GM18499 (cell line): ENCODE results near the gene VAPA.
"Not testable (repeated sequence)": the region's sequence is repeated elsewhere in the genome, so short reads cannot be mapped to it uniquely, and the experiment has no call there.

Experiments used
- ATAC-seq: cut with Tn5 transposase; IDR thresholded peaks from one replicate; pipeline ENCODE4 v1.9.1; 2021; ENCODE audit warnings: moderate number of reproducible peaks; ENCODE audit not compliant: insufficient read depth, unreplicated experiment

The VAPA gene

GRCh38 chr18:9912285-9912684 lies 1.5 kb upstream of the VAPA start:
- ATAC-seq = not testable (repeated sequence)

DNA sequence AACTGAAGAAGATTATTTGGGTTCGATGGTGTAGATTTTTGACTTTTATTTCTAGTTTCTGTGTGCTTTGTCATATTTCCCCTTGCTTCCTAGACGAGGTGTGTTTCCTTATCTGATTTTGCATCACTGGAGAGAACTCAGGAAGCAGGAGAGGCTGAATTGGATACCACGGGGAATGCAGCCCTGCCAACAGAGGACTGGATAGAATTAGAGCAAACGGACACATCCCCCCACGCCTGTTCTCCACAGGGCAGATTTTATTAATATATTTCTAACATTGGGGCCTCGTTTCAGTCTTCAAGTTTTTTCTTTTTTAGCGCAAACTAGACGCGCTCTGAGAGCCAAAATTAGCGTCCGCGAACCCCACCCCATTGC lies 678 bp upstream of the VAPA start:
- no peak for ATAC-seq

GRCh38 chr18:9914334-9914583 lies 443 bp downstream of the VAPA start:
- peak; percentile 1 for ATAC-seq

DNA sequence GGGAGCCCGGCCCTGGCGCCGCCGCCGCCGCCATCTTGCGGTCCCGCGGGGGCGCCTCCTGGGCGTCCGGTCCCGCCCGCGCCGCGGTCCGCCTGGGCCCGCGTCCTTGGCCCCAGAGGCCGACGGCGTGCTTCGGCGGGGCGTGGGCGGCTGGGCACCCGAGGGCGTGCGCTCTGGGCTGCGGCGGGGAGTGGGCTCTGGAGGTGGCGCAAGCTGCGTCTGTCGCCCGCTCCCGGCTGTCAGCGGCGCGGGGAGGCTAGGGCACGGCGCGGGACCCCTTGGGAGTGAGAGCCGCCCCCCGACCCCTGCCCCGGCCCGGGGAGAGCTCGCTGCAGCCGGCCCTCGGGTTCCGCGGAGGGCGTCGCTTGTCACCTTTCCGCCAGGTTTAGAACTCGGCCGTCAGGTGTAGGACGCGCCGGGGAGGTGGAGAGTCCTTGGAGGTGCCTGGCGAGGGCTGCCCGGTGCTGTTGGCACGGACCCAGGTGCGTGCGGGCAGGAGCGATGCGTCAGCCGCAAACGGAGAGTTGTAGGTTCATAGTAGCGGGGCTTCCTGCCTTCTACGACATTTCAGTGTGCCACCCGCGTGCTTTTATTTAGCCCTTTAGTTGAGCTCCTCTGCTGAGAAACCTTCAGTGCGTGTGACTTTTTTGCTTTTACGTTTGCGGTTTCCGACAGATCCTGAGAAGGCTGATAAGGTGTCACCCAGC lies 921 bp downstream of the VAPA start:
- ATAC-seq = no peak

DNA sequence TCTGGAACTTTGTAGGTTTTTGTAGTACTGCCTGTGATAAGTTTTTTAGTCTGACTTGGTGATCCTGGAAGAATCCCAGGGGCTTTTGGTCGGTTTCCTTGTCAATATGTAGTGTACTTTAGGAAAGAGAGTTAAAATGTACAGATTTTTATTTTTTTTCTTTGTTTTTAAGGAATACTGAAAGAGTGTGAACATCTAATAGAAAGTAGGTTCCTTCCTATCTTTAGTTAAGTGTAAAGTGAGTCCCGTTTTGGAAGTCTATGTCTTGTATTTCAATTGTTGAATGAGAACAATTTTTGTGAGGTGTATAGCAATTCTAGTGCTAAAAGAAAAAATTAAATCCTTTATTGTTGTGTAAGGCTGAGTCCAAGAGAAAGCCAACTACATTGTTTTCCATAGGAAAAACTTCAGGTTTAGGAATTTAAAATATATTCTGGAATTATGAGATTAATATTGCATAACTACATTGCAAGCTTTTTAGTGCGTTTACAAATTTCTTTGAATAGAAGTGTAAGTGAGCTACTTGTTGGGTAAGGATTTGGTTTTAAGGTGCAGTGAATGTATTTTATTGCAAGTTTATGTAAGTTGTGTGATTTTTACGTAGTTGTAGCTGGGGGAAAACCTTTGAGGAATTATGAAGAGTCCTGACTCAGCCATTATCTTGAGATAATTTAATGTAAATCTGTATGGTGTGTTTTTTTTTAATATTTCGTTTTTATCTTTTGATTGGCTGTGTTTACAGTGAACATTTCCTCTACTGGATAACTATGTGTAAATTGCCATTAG lies 1.7 kb downstream of the VAPA start:
- ATAC-seq = no peak

DNA sequence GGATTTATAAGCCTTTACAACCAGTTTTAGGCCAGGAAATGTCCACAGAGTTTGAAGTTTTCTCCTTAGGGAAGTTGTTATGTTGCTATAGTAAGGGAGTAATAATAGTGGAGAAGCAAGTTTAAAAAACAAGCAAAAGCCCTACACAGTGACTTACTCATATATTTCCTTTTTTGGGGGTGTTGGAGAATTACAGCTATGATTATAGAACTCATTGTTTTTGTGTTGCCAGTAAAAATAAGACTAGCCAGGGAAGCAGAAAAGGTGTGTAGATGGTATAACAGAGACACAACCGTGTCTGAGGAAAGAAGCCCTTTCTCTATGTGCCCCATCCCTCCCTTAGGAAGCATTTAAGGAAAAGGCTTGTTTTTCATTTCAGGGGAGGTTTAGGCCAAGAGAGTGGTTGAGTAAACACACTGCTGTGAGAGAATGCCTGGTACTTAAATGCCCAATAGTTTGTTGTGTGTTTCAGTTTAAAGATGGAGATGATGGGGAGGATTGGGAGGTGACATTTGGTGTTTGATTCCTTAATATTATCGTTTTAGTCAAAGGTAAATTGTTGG lies 2.3 kb downstream of the VAPA start:
- no peak for ATAC-seq

DNA sequence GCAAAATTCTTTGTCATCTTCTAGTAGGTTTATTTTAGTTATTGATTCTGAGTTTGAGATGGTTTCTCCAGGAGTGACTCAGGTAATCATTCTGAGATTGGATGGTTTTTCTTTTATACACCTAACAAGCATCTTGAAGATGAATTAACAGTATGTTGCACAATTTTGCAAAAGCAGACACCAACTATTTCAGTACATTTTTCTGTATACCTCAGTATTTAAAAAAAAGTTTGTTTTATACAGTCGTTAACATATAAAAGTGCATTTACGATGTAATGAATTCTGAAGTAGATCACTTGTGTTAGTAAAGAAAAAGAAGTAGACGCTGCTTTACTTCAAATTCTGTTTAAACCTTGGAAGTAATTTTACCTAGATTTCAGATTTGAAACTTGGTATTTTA lies 3.0 kb downstream of the VAPA start:
- ATAC-seq = no peak

- ATAC-seq = no peak
These were observed 4.3 kb downstream of the VAPA start for GRCh38 chr18:9918016-9918680.

DNA sequence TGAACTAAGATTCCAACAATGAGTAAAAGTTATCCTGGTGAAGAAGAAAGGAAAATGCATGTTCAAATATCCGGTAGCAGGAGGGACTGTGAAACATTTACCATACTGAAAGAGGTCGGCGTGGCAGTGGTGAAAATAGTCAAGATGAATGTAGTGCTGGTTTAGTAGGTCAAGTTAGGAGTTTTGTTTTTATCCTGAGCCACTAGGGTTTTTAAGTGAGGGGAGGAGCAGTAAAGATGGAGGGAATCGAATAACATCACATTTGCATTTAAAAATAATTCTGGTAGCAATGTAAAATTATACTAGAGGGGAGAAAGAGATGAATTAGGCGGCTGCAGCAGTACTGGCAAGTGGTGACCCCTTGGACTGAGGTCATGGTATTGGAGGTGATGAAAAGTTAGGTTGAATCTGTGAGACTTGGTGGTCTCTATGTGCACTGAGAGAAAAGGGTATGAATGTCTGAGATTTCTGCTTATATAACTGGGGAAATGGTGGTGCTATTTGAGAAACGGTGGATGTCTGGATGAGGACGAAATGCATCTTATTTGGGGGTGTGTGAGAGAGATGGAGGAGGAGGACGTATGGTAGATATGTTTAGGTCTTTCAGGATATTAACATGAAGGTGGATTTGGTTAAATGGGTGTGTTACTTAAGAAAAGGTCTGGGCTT lies 5.9 kb downstream of the VAPA start:
- no peak for ATAC-seq

DNA sequence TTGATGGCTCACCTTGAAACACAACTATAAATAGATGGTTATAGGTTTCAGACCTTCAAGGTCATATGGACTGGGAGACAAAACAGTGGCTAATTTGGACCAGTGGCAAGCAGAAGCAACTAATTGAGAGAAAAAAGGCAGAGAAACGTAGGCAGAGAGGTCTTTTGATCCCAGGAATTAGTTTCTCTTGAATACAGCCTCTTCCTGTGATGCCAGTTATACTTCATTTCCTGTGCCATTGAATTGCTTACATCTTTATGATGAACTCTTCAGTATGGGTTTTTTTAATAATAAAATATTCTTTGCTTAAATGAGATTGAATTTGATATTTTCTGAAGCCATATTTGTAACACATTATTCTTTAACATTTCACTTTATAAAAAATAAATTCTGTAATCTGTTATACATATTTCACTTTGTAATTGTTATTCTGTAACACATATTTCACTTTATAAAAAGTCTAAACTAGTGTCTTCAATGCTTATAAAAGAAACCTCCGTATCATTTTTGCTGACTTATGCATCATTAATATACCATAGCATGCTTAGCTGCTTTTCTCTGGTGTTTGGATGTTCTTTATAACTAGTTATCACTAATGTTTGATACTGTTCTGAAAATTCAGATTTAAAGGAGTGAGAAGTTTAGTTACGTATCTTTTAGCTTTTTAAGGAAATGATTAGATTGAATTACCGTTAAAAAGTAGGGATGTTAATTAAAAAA lies 8.9 kb downstream of the VAPA start:
- no peak for ATAC-seq

DNA sequence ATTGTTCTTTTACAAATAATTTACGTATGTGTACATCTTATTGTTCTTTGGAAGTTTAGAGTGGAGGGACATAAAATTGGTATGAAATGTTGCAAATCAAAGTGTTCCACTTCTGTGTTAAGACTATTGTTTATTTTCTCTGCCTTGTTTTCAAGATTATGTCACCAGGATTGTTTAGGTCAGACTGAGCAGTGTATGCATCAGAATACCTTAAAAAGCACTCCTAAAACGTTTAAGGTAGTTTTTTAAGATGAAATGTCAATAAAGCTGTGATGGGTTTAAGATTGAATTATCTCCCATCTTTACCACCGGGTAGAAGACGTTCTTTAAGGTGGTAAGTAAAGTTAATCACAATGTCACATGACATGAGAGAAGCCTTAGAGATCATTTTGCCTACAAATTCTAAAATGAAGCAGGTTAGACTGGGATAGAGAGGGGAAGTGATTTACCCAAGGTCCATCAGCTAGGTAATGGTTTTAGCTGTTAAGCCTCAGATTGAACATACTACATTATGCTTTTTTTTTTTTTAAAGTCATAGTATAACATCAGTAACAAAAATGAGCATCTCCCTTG lies 10.6 kb downstream of the VAPA start:
- ATAC-seq = no peak

GRCh38 chr18:9925369-9925768 lies 11.6 kb downstream of the VAPA start:
- ATAC-seq = no peak

DNA sequence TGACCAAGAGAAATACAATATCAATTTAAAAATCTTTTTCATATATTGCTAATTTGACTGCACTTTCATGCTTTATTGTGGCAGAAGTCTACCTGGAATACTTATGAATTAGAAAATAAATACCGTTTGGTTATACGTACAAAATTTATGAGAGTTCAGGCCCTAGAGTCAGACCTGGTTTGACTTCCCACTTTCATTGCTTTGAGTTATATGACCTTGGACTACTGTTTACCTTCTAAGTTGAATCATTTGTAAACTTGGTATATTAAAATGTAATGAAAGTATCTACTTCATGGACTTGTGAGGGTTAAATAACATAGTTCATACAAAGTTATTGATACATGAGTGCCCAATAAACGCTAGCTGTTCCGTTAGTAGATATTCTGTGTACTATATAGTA lies 12.0 kb downstream of the VAPA start:
- no peak for ATAC-seq

DNA sequence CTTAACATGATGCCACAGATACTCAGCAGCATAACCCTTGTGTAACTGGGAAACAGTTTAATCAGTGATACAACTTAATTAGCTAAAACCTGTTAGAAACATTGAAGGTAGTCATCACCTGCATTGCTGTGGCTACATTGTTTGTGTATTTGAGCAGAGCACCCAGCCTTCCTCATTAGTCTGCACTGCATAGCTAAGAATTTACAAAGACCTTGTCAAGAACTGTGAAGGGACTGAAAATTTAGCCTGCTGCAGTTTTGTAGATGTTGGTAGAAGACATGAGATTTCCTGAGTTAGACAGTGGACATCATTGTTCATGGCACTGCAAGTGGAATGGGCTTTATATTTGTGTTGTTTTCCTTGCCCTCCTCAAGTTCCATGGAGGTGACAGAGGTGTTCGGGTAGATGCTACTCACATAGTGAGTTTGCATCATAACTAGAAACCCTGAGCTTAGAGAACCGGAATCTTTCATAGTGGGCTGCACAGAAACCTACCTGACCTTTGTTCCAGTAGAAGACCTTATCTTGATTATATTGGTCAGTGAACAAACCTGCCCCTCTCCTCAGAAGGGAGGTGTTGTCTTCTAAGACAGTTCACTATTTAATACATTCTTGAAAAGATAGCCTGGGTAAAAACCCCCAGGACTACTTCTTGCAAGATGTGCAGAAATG lies 12.5 kb downstream of the VAPA start:
- no peak for ATAC-seq

- ATAC-seq = no peak
These were observed 13.2 kb downstream of the VAPA start for GRCh38 chr18:9926977-9927376.

DNA sequence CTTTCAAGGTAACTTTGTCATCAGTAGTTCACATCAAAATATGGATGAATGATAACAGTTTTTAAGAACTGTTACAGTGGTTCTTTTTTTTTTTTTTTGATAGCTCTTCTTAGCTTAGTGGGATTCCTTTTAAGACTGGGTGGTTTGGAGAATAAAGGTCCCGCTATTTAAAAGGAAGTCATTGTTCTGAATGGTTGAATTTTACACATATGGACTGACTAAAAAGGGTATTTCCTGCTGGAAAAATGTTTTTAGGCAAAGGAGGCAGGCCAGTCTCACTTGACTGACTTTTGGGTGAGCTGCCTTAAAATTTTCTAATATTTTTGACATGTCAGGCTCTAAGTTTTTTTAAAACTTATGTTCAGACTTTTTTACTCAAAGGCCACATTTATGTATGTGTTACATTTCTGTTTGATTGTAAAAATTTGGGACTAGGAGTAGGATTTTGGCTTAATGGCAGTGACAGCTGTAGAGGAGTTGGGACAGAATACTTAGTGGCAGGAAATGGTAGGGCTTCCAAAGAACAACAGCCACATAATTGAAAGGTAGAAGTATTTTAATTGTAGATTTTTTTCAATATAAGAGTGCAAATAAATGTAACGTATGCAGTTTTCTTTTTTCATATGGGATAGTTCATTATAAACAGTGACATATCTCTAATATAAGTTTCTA lies 13.7 kb downstream of the VAPA start:
- no peak for ATAC-seq

- ATAC-seq = no peak
These were observed 14.9 kb downstream of the VAPA start for GRCh38 chr18:9928646-9929259.

GRCh38 chr18:9930299-9930884 lies 16.6 kb downstream of the VAPA start:
- no peak for ATAC-seq
